GM12892 (cell line): ENCODE data around the gene C4orf50.

Experiments
- POLR2A ChIP-seq: IDR thresholded peaks from 2 replicates; pipeline ENCODE4 v1.6.1; 2011; ENCODE audit warnings: low read depth, low read length, control low read depth
- POLR2AphosphoS5 ChIP-seq: IDR thresholded peaks from 2 replicates; pipeline ENCODE4 v1.6.1; 2011; ENCODE audit warnings: low read depth, low read length, control low read depth
- TAF1 ChIP-seq: IDR thresholded peaks from 2 replicates; pipeline ENCODE4 v1.6.1; 2011; ENCODE audit warnings: low read depth, mild to moderate bottlenecking, control low read depth, low read length, borderline replicate concordance

DNA sequence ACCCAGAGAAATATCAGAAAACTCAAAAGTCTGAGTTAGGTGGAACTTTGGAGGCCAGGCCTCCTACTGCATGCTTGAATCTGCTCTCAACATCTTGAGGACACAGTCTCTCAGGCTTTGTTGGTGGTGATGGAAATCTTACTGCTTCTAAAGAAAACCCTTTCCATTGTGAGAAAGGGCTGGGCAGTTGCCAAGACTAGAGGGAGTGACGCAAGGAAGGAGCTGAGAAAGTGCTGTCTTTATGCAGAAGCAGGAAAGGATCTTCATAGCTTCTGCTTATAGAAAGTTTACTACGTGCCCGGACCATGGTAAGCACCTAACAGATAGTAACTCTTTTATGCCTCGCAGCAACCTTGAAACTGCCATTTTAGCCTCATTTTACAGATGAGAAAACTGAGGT lies 122.9 kb downstream of the C4orf50 start:
- no peak for TF ChIP-seq POLR2A
- no peak for TF ChIP-seq TAF1
- TF ChIP-seq POLR2AphosphoS5: no peak
